Parathyroid adenoma (tissue), 2 donors: ENCODE results near the gene TRAFD1.

Experiments used
- H2AFZ ChIP-seq: fragments of 300-600 bp; sonication (generic); one replicate; pipeline ENCODE4 v1.7.0; 2017; ENCODE audit warnings: antibody characterized with exemption, mild to moderate bottlenecking
- H3K27ac ChIP-seq: fragments of 300-600 bp; sonication (generic); one replicate; pipeline ENCODE4 v1.7.0; 2017
- H3K27me3 ChIP-seq: fragments of 300-600 bp; sonication (generic); one replicate; pipeline ENCODE4 v1.7.0; 2017; ENCODE audit warnings: low read length; ENCODE audit not compliant: control insufficient read depth, insufficient read depth
- H3K36me3 ChIP-seq: fragments of 300-600 bp; sonication (generic); one replicate; pipeline ENCODE4 v1.7.0; 2017; ENCODE audit warnings: low read length; ENCODE audit not compliant: control insufficient read depth, insufficient read depth
- H3K4me1 ChIP-seq: fragments of 300-600 bp; sonication (generic); one replicate; pipeline ENCODE4 v1.7.0; 2017; ENCODE audit warnings: control low read depth
- H3K4me2 ChIP-seq: fragments of 300-600 bp; sonication (generic); one replicate; pipeline ENCODE4 v1.7.0; 2017; ENCODE audit warnings: low read length
- H3K4me3 ChIP-seq: fragments of 300-600 bp; sonication (generic); one replicate; pipeline ENCODE4 v1.7.0; 2017; ENCODE audit warnings: low read depth, low read length
- H3K79me2 ChIP-seq: fragments of 300-600 bp; sonication (generic); one replicate; pipeline ENCODE4 v1.7.0; 2017; ENCODE audit warnings: control low read depth
- H3K9ac ChIP-seq: fragments of 300-600 bp; sonication (generic); one replicate; pipeline ENCODE4 v1.7.0; 2017; ENCODE audit warnings: mild to moderate bottlenecking
- H3K9me3 ChIP-seq: fragments of 300-600 bp; sonication (generic); one replicate; pipeline ENCODE4 v1.7.0; 2017; ENCODE audit warnings: low read length; ENCODE audit not compliant: control insufficient read depth
- CTCF ChIP-seq: fragments of 300-600 bp; sonication (generic); IDR thresholded peaks from one replicate; pipeline ENCODE4 v1.7.0; 2017; ENCODE audit warnings: antibody characterized with exemption, mild to moderate bottlenecking
- donor health status: primary hyperparathyroidism.

TRAFD1 gene

DNA sequence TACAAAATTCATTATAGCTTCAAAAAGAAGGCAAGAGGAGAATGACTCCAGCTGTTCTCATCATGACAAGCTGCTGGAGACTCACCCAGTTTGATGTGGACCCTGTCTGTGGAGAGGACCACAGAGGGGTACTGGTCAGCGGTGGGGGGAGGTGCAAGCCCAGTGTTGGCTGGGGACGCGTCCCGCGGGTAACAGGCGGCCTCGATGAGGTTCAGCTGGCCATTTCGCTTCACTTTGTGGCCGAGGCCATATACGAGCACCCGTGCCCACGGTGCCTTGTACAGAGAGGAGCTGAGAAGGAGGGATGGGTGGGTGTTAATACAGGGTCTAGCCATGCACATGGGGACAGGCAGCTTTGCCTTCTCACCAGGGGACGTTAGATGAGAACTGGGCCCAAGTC, 67.1 kb downstream of the TRAFD1 start:
- no peaks in the 10 kb centered on the region for H3K27me3 ChIP-seq
- H3K4me1 ChIP-seq, result no peaks in the 10 kb centered on the region
- no peaks in the 10 kb centered on the region for H3K9me3 ChIP-seq
- no peaks in the 10 kb centered on the region for H3K79me2 ChIP-seq
- H3K4me3 ChIP-seq, result no peak overlapping the region
- TF ChIP-seq CTCF, result no peak
- no peaks in the 10 kb centered on the region for H3K36me3 ChIP-seq
- H3K9ac ChIP-seq, result no peak overlapping the region
- no peak overlapping the region for H3K4me2 ChIP-seq
- no peak overlapping the region for H3K27ac ChIP-seq
- H2AFZ ChIP-seq, result no peak overlapping the region

DNA sequence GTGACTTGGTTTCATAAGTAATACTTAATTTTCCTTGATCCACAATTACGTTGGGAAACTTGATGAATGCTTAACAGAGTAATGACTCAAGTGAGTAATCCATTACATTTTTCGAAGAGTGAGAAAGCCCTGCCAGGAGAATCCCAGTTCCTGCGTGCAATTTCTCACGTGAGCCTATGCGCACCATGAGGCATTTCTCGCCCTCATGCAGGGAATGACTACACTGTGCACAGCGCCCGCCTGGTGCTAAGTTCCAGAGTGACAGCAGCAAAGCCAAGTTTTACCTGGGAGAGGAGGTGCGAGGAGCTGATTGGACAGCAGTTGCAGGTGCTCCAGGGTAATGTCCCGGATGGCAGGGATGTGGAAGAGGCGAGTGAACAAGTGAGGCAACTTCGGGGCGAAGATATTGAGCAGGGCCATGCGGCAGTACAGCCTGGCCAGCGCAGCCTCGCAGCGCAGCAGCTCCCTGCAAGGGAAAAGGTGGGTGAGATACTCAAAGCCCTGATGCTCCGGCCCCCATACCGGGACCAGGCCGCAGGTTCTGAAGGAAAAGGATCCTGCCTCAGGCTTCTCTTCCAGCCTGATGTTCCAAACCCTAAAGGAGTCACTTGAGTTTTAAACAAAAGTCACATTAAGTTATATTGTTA, 69.4 kb downstream of the TRAFD1 start:
- H3K4me1 ChIP-seq, result no peaks in the 10 kb centered on the region
- H3K27ac ChIP-seq, result no peak overlapping the region
- H3K9ac ChIP-seq, result no peak overlapping the region
- no peak overlapping the region for H2AFZ ChIP-seq
- H3K4me3 ChIP-seq, result no peak overlapping the region
- no peak overlapping the region for H3K4me2 ChIP-seq
- H3K27me3 ChIP-seq, result no peaks in the 10 kb centered on the region
- H3K79me2 ChIP-seq, result no peaks in the 10 kb centered on the region
- H3K9me3 ChIP-seq, result no peaks in the 10 kb centered on the region
- no peak for TF ChIP-seq CTCF
- H3K36me3 ChIP-seq, result no peaks in the 10 kb centered on the region

DNA sequence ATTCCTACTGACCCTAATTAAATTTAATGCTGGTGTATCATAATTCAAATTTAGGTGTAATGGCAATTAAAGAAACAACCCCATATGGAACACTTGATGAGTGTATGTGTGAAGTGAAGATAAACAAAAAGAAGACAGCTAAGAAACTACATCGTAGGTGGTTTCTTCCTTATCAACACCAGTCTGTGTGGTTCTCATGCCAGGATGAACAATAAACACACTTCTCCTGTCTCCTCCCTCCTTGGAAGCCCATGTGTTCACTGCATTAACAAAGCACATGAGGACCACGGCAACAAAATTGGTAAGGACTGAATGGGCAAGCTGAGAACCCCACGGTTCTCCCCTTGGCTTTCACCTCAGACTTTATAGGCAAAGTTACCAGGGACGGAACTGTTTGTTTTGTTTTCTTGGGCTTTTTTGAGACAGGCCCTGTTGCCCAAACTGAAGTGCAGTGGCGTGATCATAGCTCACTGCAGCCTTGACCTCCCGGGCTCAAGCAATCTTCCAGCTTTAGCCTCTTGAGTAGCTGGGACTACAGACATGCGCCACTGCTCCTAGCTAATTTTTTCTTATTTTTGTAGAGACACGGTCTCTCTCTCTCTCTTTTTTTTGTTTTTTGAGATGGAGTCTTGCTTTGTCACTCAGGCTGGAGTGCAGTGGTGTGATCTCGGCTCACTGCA, 71.0 kb downstream of the TRAFD1 start:
- H2AFZ ChIP-seq, result no peak overlapping the region
- no peak overlapping the region for H3K4me2 ChIP-seq
- H3K79me2 ChIP-seq, result no peaks in the 10 kb centered on the region
- no peak for TF ChIP-seq CTCF
- no peak overlapping the region for H3K4me3 ChIP-seq
- no peak overlapping the region for H3K9ac ChIP-seq
- no peaks in the 10 kb centered on the region for H3K9me3 ChIP-seq
- H3K27me3 ChIP-seq, result no peaks in the 10 kb centered on the region
- H3K36me3 ChIP-seq, result no peaks in the 10 kb centered on the region
- H3K4me1 ChIP-seq, result no peaks in the 10 kb centered on the region
- H3K27ac ChIP-seq, result no peak overlapping the region

DNA sequence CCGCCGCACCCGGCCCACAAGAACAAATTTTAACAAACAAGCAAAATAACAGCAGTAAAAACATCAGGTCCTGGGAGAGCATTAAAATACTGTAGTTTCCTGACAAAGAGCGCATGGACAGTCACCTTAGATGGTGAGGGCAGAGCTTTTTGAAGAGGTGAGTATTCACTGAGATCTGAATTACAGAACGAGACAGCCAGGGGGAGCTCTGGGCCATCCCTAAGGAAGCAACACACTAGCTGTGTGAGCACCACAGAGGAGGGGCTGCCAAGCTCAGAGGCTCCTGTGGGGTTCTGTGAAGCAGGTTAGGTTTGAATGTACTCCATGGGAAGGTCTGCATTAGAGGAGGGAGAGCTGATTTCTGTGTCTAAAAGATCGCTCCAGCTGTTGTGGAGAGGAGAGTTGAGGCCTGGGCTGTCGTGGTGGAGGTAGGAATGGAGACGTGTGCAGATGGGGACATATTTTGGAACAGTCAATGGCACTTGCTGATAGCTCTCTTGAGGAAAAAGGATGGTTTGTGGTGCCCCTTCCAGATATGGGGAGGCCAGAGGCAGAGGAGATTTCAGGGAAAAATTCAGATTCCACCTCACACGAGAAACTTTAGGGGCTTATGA, 72.9 kb downstream of the TRAFD1 start:
- Histone ChIP-seq H3K27me3 (no peaks in the 10 kb centered on the region), H2AFZ (no peak overlapping the region), H3K4me1 (no peaks in the 10 kb centered on the region), H3K4me3 (no peak overlapping the region), H3K36me3 (no peaks in the 10 kb centered on the region), H3K9me3 (no peaks in the 10 kb centered on the region), H3K4me2 (no peak overlapping the region), H3K79me2 (no peaks in the 10 kb centered on the region), H3K27ac (no peak overlapping the region), H3K9ac (no peak overlapping the region)
- peak; percentile 36 for TF ChIP-seq CTCF
